Myocyte (in vitro differentiated cells): ENCODE results near the gene COL21A1. TPM values are rescaled to one million over a fixed set of nuclear protein-coding genes. Genes with fewer than 3 reads are reported as not detected.
A peak's percentile ranks its signal among the peaks of the same experiment; 100 is the strongest.
"Not testable (repeated sequence)": the region's sequence is repeated elsewhere in the genome, so short reads cannot be mapped to it uniquely, and the experiment has no call there.

Experiments used
- DNase-seq: peaks from one replicate; pipeline ENCODE4 v3.0.0-alpha.2; 2012; ENCODE audit warnings: low read depth
- polyA plus RNA-seq: library from polyadenylated mRNA; unstranded; fragments of >200 nt; gene quantifications from one replicate; pipeline ENCODE4 v1.2.1, GENCODE V29; 2012; ENCODE audit warnings: missing spikeins
- total RNA-seq: library from RNA; depleted of rRNA; stranded (reverse); fragments of >200 nt; gene quantifications from 2 replicates; pipeline ENCODE4 v1.2.3, GENCODE V29; 2014

The COL21A1 gene
- total RNA-seq, result 3.3 and 35.3 TPM in 2 replicates
- polyA plus RNA-seq, result 2.8 TPM

DNA sequence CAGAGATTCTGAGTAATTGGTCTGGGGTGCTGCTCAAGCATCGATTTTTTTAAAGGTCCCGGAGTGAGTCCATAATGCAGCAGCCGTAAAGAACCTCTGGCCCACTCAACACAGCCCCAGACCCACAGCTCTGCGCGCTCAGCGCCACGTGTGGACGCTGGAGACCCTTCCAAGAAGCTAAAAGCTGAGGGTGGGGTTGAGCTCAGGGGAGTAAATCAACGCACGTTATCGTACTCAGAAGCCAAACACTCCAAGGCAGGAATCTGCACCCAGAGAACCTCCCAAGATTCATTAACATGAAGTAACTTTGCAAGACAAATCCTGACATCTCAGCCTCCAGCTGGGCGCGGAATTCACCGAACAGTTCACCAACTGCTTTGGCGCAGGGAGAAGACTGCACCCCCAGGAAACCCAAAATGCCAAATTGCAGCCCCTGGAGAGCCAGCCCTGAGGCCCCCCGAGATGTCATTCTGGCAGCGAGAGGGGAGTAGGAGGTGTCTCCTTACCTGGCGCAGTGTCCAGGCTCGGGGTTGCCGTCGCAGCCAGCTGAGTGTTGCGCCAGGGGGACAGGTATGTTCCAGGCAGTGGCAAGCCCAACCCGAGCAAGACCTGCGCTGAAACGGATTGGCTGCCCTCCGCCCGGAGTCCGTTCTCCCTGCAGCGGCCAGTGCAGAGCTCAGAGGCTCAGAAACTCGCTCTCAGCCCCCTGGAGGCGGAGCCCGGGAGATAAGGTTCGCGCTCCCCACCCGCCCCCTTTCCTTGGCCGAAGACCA, at the start of gene COL21A1:
COL21A1 (minus strand) TSS at position 700 of the 773 bp plus-strand sequence. CDS start 64,962 bp downstream, outside the sequence.
- no peak for DNase-seq

DNA sequence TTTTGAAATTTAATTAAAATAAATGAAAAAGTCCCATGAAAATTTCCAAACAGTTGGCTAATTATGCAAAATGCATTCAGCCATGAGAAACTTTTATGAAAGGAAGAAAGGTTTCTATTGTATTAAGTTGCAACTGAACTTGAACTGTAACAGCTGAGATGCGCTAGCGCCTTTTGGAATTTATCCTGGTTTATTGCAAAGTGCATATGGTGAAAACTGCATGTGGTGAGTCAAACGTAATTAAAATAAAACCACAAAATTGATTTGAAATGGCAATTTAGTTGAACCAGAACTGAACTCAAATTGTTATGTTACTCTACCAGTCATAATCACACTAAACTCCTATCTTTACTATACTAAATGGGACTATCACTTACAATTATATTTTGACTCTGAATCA, 46.4 kb upstream of the COL21A1 start:
- no peak for DNase-seq

DNA sequence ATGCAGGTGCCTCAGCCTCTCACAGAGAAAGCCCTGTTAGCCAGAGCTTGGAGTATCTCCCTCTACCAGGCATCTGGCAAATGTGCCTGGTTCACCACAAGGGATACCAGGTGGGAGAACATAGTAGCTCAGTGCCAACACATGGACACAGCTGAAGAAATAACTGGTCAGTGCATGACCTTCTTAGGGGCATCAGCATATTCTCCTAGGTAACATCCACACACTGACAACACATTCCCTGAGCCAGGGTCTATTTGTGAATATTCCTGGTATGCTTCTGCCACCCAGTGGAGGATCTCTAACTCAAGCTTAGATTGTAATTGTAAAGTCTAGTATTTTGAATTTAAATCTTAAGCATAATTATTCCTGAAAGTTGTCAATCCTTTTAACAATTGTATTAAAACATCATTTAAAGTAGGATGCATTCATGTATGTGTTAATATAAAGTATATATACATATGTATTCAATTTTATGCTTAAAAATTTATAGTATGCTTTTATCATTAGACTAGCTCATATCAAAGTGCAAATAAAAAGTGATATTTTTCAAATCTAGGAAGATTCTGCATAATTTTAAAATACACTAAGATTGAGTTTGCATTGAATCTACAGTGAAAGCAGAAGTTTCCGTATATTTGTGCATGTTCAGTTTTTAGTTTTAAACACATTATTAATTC, 45.3 kb upstream of the COL21A1 start:
- peak; percentile 95 for DNase-seq

DNA sequence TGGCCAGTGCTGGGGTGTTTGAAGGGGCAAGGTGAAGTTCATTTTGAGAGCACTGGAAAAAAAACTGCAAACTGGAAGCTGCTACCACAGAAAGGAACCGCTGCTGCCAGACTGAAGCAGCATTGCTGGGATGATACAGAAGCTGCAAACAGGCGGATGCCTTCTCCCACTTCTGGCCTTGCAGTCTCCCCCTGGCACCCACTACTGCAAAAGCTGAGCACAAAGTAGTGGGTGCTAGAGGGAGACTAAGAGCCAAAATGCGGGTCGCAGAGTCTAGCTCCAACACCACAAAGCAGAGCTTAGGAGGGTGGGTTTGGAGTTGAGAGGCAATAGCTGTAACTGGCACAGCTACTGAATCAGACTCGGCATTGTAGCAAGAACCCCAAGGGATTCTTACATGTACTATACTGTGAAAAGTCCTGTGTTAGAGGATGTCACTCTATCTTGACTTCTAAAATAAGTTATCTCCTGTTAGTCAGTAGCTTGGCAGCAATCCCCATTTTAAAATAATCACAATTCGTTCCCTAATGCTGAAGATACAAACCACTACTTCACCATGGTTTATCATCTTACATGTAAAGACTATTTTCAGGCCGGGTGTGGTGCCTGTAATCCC, 44.0 kb upstream of the COL21A1 start:
- DNase-seq, result peak; percentile 45

DNA sequence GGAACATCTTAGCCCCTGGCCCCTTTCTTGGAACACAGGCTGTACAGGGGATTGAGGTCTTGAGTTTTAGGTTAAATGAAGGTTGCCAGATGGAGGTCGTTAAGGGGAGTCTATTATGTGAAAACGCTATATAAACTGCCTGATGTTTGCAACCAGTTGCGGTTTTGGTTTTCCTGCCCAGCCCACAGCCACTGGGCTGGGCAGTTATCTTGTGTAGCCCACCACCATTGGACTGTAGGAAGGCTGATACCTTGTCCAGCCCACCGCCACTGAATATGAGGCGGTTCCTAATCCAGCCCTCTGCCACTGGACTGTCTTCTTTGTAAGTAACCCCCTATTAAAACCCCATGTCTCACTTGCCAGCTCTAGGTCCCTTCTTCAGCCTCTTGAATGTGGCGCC, 42.3 kb upstream of the COL21A1 start:
- no peak for DNase-seq

DNA sequence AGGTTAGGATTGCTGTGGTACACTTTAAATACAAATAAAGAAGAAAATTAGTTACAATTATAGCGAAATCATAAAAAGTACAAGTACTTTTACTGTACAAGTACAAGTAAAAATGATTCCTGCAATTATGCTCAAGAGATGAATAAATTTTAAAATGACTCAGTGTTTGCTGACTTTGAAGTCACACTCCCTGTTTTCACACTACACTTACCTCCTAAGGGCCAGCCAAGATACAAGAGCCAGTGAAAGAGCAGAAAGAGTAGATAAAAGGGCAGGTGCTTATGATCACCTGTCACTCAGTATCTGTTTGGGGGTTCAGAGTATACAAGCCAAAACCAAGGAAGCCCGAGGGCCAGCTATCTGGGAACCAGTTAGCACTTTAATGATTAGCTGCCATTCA, 41.0 kb upstream of the COL21A1 start:
- DNase-seq, result no peak

DNA sequence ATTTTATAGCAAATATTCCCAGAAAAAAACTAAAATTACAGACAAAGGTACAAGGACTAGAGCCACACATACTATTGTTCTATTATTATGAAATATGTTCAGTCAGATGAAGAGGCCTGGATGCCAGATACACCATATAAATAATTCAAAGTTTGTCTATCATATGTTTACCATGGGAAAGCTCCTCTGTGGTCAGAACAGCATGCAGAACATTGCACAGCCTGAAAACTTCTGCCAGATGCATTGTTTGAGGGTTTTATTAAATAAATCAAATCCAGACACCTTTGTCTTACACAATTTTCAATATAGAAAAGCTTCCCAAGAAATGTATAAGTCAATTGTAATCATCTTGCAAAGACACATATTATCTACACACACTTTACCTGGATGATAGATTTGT, 35.0 kb upstream of the COL21A1 start:
- no peak for DNase-seq

DNA sequence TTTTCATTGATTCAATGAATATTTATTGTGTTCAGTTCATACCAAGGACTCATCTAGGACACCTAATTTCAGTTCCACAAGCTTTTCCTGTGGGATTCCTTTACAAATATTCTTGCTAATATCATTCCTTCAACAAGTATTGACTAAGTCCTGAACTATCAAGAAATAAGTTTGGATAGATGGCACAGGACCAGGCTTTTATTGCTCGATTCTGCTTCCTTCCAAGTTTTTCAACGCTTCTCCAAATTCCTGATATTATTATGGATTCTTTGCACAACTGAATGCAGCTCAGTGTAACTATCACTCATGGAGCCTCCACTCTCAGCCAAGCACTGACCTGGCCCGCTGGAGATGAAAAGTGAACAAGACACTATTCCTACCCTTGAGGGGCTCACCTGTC, 32.7 kb upstream of the COL21A1 start:
- no peak for DNase-seq

DNA sequence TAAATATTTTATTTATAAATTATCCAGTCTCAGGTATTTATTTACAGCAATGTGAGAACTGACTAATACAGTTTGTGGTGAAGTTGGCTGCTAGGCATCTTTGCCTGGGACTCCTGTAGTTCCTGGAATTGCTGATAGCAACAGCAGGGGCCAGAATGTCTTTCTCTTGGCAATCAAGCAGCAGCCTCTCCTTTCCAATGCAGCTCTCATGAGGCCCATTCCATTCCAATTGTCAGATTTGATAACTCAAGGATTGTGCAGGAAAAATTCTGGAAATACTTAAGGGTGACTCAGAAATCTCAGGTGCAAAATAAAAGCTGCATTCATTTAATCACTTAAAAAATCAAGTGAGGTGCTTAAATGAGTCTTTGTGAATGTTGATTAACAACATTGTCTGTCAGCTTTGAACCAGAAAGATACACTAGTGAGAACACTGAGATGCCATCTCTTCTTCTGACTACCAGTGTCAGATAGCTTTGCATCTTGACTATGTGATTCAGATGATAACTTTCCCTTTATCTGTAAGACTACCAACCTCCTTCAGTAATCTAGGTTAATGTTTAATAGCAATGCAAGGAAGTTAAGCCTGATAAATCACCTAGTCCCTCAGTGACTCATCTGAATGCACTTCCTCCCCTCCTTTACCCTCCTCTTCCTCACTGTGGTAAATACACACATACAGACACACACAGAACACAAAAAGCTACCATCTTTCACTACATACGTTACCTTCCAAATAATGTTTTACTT, 32.1 kb upstream of the COL21A1 start:
- no peak for DNase-seq

DNA sequence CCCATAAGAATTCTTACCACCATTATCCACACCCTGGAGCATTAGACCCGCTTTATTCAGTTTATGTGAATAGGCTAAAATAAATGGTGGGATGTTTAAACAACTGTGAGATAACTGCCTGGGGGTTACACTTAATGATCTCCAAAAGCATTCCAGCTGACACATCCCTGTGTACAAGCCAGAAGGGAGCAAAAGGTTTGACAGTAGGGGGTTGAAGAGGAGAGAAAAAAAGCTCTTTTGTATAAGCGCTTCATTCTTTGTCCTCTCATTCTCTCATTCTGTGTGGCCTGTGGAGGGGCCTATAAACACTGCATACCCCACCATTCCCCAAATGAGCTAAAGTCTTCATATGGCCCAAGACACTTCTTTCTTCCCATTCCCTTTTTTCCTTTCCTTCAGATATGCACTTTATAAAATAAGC, 30.8 kb upstream of the COL21A1 start:
- DNase-seq, result no peak

DNA sequence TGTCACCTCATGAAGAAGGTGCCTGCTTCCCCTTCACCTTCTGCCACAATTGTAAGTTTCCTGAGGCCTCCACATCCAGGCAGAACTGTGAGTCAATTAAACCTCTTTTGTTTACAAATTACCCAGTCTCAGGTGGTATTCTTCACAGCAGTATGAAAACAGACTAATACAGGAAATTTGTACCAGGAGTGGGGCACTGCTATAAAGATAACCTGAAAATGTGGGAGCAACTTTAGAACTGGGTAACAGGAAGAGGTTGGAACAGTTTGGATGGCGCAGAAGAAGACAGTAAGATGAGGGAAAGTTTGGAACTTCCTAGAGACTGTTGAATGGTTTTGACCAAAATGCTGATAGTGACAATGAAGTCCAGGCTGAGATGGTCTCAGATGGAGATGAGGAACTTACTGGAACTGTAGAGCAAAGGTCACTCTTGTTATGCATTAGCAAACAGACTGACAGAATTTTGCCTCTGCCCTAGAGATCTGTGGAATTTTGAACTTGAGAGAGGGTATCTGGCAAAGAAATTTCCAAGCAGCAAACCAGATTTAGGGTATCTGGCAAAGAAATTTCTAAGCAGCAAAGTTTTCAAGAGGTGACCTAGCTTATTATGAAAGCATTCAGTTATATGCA, 23.5 kb upstream of the COL21A1 start:
- DNase-seq, result no peak

DNA sequence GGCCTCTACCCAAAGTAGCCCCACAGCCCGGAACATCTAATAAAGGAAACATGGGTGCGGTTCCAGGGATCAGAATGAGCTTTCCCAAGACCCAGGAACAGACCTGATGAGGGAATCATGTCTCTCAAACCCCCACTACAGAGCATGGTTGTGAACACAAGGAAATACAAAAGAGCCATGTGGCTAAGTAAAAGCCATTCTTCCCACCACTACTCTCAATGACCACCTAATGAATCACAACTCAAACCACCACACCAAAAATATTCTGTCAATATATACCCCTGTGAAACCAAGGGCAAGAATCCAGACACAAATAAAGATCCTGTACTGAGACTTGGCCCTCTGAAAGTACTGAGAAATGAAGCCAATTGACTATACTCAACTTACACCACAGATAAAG, 20.9 kb upstream of the COL21A1 start:
- peak; percentile 43 for DNase-seq

DNA sequence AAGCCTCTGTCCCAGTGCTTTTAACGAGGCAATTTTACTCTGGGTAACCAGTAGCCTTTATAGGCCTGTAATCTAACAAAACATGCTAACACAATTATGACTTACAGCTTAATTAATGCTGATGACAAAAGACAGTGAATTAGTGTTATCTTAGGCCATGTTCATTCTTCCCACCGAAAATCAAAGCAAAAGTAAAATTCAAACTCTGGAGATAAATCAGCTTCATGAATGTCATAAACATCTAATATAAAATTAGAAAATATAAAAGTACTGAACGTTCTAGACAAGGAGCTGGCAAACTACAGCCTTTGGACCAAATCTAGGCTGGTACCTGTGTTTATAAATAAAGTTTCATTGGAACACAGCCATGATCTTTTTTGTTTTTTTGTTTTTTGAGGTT, 18.6 kb upstream of the COL21A1 start:
- DNase-seq, result no peak

DNA sequence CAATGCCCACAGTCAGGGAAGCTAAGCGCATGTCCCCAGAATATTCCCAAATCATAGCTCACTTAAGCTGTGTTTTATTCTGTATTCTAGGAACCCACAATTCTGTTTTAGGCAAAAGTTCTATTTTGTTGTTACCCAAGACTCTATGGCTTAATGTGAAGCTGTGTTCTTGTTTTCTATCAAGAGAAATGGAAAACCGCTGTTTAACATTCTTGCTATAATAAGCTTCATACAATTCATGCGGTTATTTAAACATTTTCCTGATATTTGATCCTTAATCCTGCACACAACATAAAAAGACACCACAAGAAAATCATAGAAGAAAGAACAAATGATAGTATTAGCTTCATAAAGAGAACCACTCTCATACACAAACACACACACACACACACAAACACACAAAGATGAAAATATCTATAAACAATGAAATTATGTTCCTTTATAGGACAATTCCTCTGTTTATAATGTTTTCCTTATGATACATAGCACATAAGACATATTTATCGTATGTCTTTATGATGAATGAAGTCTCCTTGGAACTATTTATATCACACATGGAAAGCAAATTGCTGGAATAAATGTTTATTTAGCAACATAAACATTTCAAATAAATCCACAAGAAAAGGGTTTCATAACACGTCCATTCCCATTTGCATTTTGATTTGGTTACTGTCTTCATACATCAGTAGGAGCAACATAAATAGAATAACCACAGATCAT, 16.4 kb upstream of the COL21A1 start:
- peak; percentile 62 for DNase-seq

DNA sequence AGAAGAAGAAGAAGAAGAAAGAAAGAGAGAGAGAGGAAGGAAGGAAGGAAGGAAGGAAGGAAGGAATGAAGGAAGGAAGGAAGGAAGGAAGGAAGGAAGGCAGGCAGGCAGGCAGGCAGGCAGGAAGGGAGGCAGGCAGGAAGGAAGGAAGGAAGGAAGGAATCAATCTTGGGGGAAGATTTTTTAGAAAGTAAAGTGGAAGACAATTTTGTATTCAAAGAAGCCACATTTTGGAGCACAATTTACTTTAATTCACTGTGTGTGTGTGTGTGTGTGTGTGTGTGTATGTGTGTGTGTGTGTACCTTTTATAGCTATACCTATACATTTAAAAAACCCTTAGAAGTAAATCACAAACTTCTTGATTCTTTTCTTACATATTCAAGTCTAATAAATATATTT, 13.2 kb upstream of the COL21A1 start:
- not testable (repeated sequence) for DNase-seq

DNA sequence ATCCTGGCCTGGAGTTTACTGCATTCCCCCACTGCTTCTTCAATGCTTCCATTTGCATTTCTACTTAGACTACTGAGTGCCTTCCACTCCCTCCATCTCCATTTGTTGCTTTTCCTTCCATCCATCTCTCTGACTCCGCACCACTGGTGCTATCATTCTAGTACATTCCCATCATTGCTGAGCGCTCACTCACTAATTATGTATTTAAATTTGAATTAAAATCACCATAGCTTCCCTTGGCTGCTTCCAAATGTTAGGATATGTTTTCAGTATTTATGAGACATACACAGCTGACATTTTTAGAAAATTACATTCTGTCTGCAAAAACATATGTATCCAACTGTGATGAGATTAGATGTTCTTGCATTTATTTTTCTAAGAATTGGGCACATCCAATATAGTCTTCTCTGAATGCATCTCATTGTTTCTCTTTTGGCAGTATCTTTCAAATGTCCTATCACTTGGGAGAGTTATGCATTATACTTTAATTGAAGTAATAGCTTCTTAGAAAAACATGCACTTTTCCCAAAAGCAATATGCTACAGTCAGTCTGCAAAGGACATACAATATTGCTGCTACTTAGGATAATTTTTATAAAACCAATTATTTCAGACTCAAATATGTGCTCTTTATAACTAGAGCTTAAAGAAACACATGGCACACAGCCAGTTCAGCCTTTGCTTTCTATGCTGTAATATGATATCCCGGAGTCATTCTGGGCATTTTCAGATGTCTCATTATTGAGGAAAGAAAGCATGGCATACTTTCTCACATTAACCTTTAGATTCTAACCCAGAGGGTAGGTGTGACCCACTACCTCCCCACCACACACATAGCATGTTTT, 12.1 kb upstream of the COL21A1 start:
- DNase-seq, result peak; percentile 55

DNA sequence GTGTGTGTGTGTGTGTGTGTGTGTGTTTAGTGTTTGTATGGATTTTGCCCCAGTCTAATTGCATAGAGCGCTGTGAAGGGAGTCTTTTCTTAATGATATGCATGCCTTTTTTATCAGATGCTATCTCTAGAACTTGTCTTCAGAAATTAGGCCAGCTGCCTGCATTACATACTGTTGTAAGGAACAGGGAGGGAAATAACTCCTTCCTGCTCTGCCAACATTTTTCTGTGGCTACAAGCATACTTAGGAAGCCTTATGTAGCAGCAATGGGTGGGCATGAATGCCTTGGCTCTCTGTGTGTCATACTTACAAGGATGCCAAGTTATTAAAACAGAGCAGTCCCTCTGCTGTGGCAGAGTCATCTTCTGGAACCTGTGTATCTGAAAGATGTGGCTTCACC, 8.0 kb upstream of the COL21A1 start:
- DNase-seq, result no peak

DNA sequence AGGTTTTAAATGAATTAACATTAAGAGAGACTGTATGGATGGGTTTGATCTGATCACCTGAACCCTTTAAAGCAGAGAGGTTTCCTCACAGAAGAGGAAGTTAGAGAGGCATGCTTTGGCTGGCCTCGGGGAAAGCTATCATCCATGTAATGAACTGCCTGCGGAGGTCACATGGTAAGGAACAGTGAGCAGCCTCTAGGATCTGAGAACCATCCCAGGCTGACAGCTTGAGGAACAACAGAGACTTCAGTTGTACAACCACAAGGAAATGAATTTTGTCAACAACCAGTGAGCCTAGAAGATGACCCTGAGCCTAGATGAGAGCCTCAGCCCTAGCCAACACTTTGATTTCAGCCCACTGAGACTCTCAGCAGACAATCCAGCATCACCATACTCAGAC, 2.9 kb upstream of the COL21A1 start:
- DNase-seq, result no peak

DNA sequence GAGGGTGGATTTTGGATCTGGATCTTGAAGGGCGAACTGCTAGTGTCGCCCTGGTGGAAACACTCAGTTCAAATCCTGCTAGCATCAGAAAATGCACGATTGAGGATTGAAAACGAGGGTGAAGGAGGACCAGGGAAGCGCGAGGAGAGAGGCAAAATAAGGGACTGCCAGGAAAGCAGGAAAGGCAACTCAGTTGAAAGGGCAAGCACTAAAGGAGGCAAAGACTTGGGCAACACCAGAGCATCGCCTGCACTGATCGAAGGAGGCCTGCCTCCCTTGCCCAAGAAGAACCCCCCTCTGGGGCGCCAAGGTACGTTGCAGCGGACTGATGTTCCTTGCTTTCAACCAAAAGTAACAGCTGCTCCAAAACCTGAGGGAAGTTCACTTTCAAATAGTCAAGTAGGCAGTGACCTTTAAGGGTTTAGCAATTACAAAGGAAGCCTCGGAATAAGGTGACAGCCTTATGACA, 308 bp upstream of the COL21A1 start:
- no peak for DNase-seq

DNA sequence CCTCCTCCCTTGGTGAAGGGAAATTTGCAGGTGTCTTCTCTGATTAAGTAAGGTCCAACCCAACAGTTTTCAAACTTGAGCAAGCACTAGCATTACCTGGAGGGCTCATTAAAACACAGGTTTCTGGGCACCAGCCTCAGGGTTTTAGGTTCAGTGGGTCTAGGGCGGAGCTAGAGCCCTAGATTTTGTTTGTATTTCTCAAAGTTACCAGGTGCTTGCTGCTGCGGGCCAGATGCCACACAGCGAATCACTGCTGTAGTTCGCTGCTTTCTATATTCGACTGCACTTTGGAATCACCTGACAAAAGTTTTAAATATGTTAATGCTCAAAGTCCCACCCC, 869 bp downstream of the COL21A1 start:
- no peak for DNase-seq
